GM21515 (cell line): ENCODE results near the gene HS6ST1.

ENCODE experiments used
- ATAC-seq: cut with Tn5 transposase; IDR thresholded peaks from one replicate; pipeline ENCODE4 v1.9.1; 2021; ENCODE audit not compliant: unreplicated experiment

The HS6ST1 gene, protein sequence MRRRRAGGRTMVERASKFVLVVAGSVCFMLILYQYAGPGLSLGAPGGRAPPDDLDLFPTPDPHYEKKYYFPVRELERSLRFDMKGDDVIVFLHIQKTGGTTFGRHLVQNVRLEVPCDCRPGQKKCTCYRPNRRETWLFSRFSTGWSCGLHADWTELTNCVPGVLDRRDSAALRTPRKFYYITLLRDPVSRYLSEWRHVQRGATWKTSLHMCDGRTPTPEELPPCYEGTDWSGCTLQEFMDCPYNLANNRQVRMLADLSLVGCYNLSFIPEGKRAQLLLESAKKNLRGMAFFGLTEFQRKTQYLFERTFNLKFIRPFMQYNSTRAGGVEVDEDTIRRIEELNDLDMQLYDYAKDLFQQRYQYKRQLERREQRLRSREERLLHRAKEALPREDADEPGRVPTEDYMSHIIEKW

DNA sequence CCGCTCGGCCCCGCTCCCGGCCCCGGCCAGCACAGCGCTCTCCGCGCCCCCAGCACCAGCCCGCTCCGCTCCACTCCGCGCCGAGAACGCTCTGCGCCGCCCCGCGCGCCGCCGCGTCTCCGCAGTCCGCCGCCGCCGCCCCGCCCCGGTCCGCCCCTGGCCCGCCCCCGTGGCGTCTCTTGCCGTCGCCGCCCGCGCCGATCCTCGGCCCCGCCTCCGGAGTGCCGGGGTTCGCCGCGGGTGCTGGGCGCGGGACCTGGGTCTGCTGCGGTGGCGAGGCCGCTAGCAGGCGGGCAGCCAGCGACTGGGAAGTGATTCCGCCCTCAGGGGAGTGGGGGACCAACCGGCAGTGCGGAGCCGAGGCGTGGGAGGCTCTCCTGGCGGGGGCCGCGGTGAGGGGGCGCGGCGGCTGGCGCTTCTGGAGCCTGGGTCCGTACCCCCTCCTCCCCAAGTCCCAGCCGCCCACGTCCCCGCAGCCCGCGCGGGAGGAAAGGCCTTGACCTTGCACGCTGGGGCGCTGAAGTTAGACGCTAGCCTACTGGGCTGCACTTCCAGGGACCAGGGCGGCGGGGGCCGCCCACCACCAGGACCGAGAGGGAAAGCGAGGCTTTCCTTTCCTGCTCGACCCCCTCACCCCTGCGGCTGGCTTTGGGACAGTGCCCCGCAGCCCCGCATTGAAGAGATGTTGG lies at the start of gene HS6ST1:
HS6ST1 (minus strand) TSS at position 93 of the 689 bp plus-strand sequence. CDS start 305 bp downstream, outside the sequence.
- ATAC-seq: peak; percentile 63

DNA sequence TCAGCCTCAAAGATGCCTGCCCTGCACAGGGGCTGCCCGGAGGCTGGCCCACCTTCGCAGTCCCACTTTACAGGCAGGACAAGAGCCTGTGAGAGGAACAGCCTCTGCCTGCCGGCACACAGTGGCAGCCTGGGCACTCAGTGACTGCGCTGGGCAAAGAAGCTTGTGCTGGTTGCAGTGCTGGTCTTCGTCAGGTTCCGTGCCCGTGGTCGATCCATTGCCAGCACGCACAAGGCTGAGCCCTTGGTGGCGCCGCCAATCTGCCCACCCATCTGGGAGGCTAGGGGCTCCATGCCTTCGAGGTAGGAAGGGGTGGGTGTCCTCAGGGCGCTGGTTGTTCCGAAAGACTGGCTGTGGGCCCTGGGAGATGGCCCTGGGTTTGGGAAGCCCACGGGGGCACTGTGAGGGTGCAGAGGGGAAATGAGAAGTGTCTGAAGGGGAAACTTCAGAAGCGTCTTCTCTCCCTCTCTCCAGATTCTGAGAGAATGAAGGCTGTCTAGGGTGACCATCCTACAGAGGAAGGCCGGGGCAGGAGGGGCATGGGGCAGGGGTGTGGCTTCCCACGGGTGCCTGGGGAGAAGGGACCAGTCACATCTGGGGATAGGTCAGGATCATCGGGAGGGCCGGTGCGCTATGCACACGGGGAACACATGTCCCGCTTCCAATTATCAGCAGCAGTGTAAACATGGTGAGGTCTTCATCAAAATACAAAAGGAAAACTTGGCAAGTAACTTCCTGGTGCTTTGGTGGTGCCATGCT lies 49.1 kb upstream of the HS6ST1 start:
- no peak for ATAC-seq

DNA sequence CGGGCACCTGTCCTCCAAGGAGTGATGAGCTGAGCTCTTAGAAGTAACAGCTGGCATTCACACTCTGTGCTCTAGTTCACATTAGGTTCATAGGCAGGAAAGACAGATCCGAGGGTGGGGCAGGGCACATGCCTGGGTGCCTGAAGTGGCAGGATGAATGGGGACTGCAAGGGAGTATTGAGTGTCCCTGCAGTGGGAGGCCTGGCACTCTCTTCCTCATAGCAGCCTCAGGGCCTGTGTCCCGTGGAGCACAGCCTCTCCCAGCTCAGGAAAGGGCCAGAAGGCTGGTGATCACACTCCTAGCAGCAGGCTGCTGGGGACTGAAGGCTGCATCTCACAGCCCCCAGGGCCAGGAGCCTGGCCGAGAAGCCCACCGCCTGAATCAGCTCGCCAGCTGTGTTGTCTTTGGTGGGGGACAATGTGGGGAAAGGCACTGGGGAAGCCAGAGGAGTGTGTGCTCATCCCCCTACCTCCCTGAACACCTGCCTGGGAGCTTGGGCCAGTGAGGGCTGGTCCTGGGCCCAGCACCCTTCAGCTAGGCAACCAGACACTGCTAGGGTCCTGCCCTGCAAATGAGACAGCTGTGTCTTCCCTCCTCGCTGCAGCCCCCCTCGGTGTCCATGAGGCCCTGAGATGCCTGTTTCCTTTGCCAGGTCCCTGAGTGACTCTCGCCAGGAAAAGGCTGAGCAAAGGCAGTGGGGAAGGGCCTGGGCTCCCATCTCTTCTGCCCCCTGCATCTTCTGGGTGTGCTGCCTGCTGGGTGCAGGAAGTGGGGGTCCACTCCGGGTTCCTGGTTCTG lies 48.2 kb upstream of the HS6ST1 start:
- no peak for ATAC-seq

DNA sequence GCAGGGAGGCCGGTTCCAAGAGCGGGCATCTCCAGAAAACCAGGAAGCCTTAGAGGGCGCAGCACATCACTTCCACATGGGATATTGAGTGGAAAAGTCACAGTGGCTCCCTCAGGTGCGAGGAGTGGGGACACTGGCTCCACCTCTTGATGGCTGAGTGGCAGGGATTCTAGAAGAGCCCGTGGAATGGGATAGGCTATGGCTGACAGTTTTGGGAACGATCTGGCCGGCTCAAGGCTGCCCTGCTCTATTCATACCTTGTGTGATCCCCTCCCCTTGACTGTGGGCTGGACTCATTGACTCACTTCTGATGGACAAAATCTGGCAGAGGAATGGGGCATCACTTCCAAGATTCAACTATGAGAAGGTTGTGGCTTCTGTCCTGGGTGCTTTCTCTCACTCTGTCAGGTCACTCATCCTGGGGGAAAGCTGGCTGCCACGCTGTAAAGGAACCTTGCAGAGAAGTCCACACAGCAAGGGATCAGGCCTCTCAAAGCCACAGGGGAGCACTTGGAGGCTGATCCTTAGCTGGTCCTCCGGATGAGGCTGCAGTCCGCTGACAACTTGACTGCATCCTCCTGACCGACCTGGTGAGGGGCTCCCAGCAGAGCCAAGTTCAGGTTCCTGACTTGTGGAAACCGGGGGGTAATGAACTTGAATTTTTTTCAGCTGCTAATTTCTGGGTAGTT lies 46.7 kb upstream of the HS6ST1 start:
- ATAC-seq: no peak

DNA sequence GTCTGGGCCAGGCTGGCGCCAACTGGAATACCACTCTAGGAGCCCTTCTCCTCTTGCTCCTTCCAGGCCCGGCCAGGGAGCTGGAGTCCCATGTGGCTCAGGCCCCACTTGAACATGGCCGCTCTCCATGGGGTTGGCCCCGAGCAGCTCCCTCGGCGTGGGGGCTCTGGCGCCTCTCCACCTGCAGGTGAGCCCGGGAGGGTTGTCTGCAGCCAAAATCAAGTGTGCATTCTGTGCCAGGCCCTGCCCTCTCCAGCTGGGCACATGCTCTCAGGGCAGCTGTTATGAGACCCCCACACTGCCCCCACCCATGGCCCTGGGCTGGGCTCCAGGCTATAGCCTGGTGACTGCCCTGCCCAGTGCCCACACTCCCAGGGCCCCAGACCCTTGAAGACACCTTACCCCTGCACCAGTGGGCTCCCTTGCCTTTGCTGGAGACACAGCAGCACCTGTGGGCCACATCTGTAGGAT lies 45.8 kb upstream of the HS6ST1 start:
- ATAC-seq: no peak

DNA sequence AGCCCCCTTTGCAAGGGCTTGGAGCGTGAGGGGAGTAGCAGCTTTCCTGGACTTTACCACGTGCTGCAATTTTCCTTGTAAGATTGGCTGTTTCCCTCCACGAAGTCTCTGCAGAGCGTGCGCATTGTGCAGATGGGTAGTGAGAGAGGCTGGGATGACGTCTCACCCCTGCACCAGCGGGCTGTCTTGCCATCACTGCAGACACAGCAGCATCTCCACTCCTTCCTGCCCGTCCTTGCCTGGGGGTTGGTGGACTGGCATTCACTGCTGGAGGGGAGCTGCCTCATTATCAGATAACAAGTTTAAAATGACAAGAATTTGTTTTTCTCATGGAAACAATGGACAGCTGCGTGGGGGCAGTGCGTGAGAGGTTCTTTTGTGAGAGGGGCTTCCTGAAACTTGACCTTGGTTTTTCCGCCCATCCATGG lies 45.3 kb upstream of the HS6ST1 start:
- no peak for ATAC-seq

DNA sequence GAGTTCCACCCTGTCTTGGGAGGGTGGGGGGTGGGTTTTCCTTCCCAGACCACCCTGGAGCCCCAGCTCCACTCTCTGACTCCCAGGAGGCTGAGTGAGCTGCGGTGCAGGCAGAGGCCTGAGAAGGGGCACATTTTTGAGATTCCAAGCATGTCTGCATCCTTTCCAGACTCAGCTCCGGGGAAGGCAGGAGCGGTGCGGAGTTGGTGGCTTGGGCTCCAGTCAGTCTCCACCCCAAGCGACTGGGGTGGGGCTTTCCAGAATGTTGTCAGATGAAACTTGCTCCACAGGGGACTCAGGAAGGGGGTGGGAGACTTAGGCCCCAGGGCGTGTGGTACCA lies 44.2 kb upstream of the HS6ST1 start:
- ATAC-seq: no peak

DNA sequence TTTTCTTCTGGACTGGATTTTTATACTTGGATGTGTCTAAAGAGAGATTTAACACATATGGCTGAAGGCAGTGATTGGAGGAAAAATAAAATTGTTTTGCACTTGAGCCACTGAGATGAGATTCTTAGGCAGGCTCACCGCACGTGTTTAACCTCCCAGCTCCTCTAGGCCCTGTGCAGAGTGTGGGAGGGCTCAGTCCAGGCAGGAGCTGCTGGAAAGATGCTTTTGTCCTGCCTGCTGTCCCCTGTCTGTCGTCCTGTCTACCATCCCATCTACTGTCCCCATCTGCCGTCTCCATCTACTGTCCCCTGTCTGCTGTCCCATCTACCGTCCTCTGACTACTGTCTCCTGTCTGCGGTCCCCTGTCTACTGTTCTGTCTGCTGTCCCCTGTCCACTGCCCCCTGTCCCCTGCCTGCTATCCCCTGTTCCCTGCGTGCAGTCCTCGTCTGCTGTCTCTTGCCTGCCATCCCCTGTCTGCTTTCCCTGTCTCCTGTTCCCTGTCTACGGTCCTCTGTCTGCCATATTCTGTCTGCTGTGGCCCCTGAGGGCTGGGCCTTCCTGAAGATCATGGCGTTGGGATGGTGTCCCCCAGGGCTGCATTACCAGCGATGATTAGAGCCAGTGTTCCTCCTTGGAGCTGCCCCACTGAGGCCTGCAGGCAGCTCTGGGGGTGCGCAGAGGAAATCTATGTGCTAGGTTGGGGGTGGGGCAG lies 43.7 kb upstream of the HS6ST1 start:
- no peak for ATAC-seq

DNA sequence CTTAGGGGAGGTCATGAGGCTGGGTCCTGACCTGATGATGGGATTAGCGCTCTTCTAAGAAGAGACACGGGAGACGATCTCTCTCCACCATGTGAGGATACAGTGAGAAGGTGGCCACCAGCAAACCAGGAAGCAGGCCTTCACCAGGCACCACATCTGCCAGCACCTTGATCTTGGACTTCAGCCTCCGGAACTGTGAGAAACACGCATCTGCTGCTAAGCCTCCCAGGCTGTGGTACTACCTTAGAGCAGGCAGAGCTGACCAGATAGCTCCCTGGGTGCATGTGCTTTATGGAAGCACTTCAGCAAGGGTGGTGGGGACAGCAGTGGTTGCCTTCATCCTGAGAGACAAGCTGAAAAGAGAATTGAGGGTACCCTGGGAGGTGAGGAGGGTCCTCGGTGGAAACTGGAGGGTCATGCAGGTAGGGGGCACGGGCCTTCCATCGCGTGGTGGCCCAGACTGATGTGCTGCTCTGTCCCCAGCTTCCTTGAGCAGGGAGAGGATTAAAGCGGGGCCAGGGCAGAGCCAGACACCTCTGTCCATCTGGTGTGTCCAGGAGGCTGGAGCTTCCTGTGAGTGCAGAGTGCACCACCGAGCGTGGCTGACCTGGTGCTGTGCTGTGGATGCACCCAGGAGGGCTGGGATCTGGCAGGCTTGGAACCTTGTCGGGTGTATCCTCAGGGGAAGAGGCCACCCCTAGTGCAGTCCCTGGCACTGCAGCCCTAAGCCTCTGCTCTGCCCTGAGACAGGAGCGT lies 42.9 kb upstream of the HS6ST1 start:
- ATAC-seq: no peak

DNA sequence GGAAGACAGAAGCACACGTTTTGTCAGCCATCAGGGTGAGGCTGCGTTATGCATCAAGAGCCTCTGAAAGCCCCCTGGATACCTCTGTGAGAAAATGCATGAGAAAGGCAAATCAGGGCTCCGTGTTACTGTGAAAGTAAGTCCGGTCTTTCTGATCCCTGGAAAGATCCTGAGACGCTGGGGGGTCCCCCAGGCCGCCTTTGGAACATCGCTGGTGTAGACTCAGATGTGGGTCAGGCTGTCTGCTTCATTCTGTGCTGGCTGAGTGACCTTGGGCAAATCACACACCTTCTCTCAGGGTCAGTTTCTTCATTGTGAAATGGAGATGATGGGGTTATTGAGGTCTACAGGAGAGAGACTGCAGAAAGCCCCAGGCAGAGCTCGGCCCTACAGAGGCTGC lies 42.0 kb upstream of the HS6ST1 start:
- no peak for ATAC-seq

DNA sequence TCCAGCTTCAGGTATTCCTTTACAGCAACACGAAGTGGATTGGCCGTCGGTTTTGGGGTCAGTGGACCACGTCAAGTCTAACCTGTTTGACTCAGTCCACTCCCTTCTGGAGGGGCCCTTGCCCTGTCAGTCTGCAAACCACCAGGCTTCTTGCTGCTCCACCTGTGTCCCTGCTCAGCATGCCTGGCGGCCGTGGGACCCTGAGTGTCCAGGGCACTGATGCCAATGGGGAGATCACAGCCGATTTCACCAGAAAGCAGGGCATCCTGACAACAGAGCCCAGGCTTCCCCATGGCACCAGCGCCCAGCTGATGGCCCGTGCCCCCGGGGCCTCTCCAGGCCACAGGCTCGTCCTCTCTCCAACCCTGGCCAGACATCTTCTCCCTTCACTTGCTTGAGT lies 41.2 kb upstream of the HS6ST1 start:
- ATAC-seq: no peak

DNA sequence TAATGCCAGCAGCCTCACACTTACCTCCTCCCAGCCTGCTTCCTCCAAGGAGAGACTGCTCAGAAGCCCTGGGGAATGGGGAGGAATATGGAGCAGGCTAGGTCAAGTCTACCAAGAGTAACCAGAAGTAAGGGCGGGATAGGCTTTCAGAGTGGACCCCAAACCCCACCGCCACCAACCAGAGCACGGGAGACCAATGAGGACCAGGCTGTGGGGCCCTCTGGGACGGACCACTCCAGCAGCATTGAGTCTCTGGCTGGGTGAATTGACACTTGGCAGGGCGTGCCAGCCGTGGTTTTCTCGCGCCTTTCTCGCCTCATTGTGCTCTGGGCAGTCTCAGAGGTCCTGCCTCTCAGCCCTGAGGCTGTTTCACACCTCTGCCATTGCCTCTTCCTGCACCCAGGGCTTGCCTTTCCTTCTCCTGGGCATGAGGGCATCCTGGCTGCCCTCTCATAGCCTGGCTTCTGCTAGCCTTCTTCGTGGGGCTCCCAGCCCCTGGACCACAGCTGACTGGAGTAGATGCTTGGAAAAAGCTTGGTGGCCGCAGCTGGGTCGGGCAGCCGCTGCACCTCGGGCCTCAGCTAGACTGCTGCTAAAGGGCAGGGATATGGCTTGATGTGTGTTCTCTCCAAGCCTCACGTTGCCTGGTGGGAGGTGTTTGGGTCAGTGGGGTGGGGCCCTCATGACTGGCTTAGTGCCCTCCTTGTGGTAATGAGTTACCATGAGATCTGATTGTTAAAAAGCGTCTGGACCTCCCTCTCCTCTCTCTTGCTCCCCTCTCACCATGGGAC lies 40.5 kb upstream of the HS6ST1 start:
- no peak for ATAC-seq

DNA sequence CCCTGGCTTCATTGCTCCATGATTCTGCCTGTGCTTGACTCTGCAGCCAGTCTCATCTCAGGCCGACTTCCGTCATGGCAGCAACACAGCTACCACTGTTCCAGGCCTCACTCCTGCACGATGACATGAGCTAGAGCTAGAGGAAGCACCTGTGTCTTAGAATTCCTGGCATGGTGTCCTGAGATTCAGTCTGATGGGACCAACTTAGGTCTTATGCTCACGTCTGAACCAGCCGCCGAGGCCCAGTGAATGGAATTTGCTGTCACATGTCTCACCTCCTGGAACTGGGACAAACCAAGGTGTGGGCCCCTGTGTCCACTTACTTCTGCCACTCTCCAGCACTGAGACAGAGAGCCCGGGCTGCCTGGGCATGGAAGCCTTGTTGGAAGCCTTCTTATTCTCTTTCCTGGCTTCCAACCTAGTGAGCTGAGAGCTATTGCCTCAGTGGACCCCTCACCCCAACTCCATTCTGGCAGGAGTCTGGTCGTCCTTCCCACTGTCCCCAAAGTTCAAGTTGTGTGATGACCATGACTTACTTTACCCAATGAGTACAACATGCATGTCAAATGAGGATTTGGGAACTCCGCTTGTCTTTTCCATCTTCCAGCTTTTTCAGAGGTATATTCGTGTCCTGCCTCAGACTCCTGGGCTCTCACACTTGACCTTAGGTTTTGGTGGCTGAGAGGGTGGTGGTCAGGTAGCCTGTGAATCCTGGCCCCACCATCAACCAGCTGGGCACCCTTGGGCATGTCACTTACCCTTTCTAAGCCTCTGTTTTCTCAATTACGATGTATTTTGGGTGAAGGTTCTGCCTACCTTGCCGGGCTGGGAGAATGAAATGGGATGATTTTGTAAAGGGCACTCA lies 39.1 kb upstream of the HS6ST1 start:
- ATAC-seq: no peak

DNA sequence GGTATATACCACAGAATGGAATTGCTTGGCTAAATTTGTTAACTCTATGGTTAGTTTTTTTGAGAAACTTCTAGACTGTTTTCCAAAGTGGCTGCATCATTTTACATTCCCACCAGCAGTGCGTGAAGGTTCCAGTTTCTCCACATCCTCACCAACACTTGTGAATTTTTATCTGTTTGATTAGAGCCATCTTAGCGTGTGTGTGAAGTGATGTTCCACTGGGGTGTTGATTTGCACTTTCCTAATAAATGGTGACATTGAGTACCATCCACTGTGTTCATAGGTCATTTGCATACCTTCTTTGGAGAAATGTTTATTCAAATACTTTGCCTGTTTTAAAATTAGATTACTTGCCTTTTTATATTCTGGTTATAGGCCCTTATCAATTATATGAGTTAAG lies 37.5 kb upstream of the HS6ST1 start:
- ATAC-seq: no peak

DNA sequence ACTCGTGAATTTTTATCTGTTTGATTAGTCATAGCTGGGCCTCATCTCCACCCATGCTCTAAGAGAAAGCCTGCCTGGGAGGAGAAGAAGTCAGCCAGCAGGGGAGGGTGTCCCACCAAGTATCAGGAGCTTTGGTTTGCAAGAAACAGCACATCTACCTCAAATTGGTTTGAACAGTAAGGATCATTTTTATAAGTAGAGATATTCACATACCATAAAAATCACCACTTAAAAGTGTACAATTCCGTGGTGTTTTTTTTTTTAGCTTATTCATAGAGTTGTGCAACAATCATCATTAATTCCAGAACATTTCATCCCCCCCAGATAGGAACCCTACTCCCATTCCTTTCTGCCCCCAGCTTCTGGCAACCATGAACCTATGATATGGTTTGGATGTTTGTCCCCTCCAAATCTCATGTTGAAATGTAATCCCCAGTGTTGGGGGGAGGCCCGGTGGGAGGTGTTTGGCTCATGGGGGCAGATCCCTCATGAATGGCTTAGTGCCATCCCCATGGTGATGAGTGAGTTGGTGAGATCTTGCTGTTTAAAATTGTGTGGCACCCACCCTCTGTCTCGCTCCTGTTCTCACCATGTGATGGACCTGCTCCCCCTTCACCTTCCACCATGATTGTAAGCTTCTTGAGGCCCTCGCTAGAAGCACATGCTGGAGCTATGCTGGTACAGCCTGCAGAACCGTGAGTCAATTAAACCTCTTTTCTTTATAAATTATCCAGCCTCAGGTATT lies 36.2 kb upstream of the HS6ST1 start:
- no peak for ATAC-seq

DNA sequence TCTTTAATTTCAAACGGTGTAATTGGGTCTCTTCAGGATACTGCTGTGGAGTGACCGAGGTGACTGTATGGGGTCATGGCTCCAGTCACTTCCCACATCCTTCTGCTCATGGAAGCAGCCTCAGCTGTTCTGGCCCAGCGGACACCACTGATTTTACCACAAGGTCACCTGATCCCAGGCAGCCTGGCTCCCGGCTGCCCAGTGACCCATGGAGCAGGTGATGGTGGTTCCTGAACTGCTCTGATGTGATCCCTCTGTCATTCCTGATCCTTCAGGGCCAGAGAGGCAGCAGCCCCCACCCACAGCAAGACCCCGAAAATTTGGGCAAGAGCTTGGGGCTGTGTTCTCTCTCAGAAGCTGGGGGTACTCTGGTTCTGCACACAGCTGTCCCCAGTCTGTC lies 35.5 kb upstream of the HS6ST1 start:
- no peak for ATAC-seq

DNA sequence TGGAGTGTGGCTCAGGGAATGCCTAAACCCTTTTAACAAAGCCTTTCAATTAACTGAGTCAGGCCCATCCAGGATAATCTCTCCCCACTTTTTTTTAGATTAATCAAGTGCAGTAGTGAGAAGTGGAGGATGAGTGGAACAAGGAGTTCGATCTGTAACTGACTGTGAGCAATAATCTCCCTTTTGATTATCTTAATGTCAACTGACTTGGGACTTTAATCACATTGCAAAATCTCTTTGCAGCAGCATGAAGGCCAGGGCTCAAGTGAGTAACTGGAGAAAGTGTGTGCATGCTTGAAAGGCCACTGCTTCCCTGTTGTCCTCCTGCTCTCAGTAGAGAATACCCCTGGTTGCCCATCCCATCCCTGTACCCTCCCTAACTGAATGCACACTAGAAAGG lies 32.1 kb upstream of the HS6ST1 start:
- no peak for ATAC-seq
